Tibial nerve (tissue), 4 donors: ENCODE results near the gene OLFM3. TPM values are rescaled to one million over a fixed set of nuclear protein-coding genes. Genes with fewer than 3 reads are reported as not detected.

Experiments used
- DNase-seq, 2 donors: peaks; one replicate each; pipeline ENCODE4 v3.0.0-alpha.2; 2019; ENCODE audit warnings: low spot score in 2 of 2
- H3K27ac ChIP-seq, 4 donors: fragments of 200-600 bp; sonication (generic) in 3 of 4; one replicate each; pipeline ENCODE4 v1.5.1; 2017 to 2019; ENCODE audit warnings: mild to moderate bottlenecking in 1 of 4
- H3K27me3 ChIP-seq, 2 donors: fragments of 200-600 bp; sonication (generic) in 1 of 2; one replicate each; pipeline versions ENCODE4 v1.5.1 to v1.6.0; 2017 to 2019
- H3K36me3 ChIP-seq, 3 donors: fragments of 200-600 bp; sonication (generic); one replicate each; pipeline ENCODE4 v1.5.1; 2018 to 2019
- H3K4me1 ChIP-seq, 4 donors: fragments of 200-600 bp; sonication (generic) in 3 of 4; one replicate each; pipeline ENCODE4 v1.5.1; 2017 to 2019
- H3K4me3 ChIP-seq, 4 donors: fragments of 200-600 bp; sonication (generic) in 3 of 4; one replicate each; pipeline ENCODE4 v1.5.1; 2017 to 2019; ENCODE audit warnings: mild to moderate bottlenecking in 1 of 4, moderate library complexity in 1 of 4
- H3K9me3 ChIP-seq, 4 donors: fragments of 200-600 bp; sonication (generic) in 3 of 4; one replicate each; pipeline ENCODE4 v1.5.1; 2017 to 2019
- EP300 ChIP-seq, 2 donors: sonication (generic); formaldehyde crosslinking; IDR thresholded peaks; one replicate each; pipeline ENCODE4 v1.6.1; 2017; ENCODE audit warnings: antibody characterized with exemption in 2 of 2, mild to moderate bottlenecking in 1 of 2
- POLR2A ChIP-seq, 2 donors: fragments of 450-650 bp; IDR thresholded peaks; one replicate each; pipeline ENCODE4 v1.6.1; 2017; ENCODE audit warnings: antibody characterized with exemption in 2 of 2, mild to moderate bottlenecking in 2 of 2, moderate library complexity in 2 of 2
- WGBS, 2 donors: methylation state at CpG; one replicate each; pipeline ENCODE4 v1.1.5; 2018; 5-methylcytosine and 5-hydroxymethylcytosine counted together
- small RNA-seq: library from RNA; depleted of rRNA; stranded (forward); fragments of <200 nt; gene quantifications from one replicate; pipeline ENCODE3, GENCODE V24; 2016
- total RNA-seq, 4 donors: library from RNA; depleted of rRNA; stranded (reverse); fragments of >200 nt; gene quantifications; one replicate each; pipeline ENCODE4 v1.1.0, GENCODE V29; 2016
- TF ChIP-seq, protein P1 (sequence below), 5 experiments: fragments of 200-600 bp in 3 of 5; fragments of 450-650 bp in 2 of 5; sonication (generic) in 3 of 5; IDR thresholded peaks; one replicate each; pipeline ENCODE4 v1.5.1; 2016 to 2019; ENCODE audit warnings: antibody characterized with exemption in 5 of 5, mild to moderate bottlenecking in 3 of 5, moderate library complexity in 2 of 5

OLFM3 gene
- total RNA-seq, 4 donors from 2014 or later = not detected

DNA sequence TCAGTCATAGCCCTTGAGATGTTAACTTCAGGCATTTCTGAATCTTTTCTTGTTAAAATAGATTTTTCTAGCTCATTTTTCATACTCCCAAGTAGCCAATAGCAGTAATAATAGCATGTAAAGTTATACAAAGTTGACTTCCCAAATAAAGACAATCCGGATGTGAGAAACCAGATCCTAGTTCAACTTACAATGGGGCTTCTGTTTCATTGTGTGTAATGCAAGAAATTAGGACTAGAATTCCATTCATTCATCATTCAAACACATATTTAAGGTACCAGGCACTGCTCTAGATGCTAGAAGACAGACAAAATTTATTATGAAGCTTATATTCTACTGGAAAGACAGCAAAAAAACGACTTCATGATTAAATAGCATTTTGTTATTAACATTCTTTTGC, 240.3 kb downstream of the OLFM3 start:
- no peaks in the 10 kb centered on the region for H3K36me3 ChIP-seq
- no peak for DNase-seq
- TF ChIP-seq EP300 (IDR thresholded peaks at IDR 0.05) = no peak
- TF ChIP-seq, protein P1, sequence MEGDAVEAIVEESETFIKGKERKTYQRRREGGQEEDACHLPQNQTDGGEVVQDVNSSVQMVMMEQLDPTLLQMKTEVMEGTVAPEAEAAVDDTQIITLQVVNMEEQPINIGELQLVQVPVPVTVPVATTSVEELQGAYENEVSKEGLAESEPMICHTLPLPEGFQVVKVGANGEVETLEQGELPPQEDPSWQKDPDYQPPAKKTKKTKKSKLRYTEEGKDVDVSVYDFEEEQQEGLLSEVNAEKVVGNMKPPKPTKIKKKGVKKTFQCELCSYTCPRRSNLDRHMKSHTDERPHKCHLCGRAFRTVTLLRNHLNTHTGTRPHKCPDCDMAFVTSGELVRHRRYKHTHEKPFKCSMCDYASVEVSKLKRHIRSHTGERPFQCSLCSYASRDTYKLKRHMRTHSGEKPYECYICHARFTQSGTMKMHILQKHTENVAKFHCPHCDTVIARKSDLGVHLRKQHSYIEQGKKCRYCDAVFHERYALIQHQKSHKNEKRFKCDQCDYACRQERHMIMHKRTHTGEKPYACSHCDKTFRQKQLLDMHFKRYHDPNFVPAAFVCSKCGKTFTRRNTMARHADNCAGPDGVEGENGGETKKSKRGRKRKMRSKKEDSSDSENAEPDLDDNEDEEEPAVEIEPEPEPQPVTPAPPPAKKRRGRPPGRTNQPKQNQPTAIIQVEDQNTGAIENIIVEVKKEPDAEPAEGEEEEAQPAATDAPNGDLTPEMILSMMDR (IDR thresholded peaks at IDR 0.05) = no peak
- TF ChIP-seq POLR2A (IDR thresholded peaks at IDR 0.05) = no peak
- no peaks in the 10 kb centered on the region for H3K4me1 ChIP-seq
- whole genome bisulfite sequencing, 2 donors = 42 to 47% methylated on average over 2 of the region's 2 CpGs
- no peak overlapping the region for H3K27ac ChIP-seq
- no peak overlapping the region for H3K4me3 ChIP-seq
- H3K9me3 ChIP-seq = peaks cover 0 to 1% (median 0%) of the 10 kb centered on the region in 4 donors
- H3K27me3 ChIP-seq = no peaks in the 10 kb centered on the region

Small RNA genes lying within 50 kb of the gene (small RNA-seq; reads per million reads assigned to genes)
- gene RNU6-352P = not detected
